ENCODE measurements around the gene EDNRB.

- TF ChIP-seq CTCF (IDR thresholded peaks at IDR 0.05): no peak
- TF ChIP-seq ZFX (IDR thresholded peaks at IDR 0.05; ENCODE audit: borderline replicate concordance): no peak
These were observed 6.9 kb downstream of the EDNRB start for GRCh38 chr13:77911751-77912150.

Data from 22Rv1 (cell line).